ENCODE measurements around the gene UQCR10.
A peak's percentile ranks its signal among the peaks of the same experiment; 100 is the strongest.
"Not testable (repeated sequence)": the region's sequence is repeated elsewhere in the genome, so short reads cannot be mapped to it uniquely, and the experiment has no call there.

UQCR10 gene

GRCh38 chr22:29737251-29738117 is 29.7 kb upstream of the UQCR10 start:
- no peak for DNase-seq

- no peak for DNase-seq
Observed at GRCh38 chr22:29738118-29738815, 28.9 kb upstream of the UQCR10 start.

GRCh38 chr22:29739346-29739875 is 27.8 kb upstream of the UQCR10 start:
- DNase-seq, result no peak

- DNase-seq, result no peak
Observed at GRCh38 chr22:29740216-29740615, 27.0 kb upstream of the UQCR10 start.

- DNase-seq, result no peak
Observed at GRCh38 chr22:29741926-29742325, 25.2 kb upstream of the UQCR10 start.

- no peak for DNase-seq
Observed at GRCh38 chr22:29742326-29742725, 24.8 kb upstream of the UQCR10 start.

GRCh38 chr22:29744902-29745301 is 22.3 kb upstream of the UQCR10 start:
- no peak for DNase-seq

GRCh38 chr22:29747832-29748231 is 19.3 kb upstream of the UQCR10 start:
- no peak for DNase-seq

GRCh38 chr22:29748248-29748893 is 18.8 kb upstream of the UQCR10 start:
- no peak for DNase-seq

GRCh38 chr22:29750029-29750428 is 17.1 kb upstream of the UQCR10 start:
- no peak for DNase-seq

GRCh38 chr22:29750559-29751538 is 16.3 kb upstream of the UQCR10 start:
- DNase-seq, result peak; percentile 14

- no peak for DNase-seq
Observed at GRCh38 chr22:29751669-29752068, 15.5 kb upstream of the UQCR10 start.

GRCh38 chr22:29753808-29754657 is 13.1 kb upstream of the UQCR10 start:
- DNase-seq, result no peak

GRCh38 chr22:29754658-29755395 is 12.3 kb upstream of the UQCR10 start:
- DNase-seq, result not testable (repeated sequence)

- DNase-seq, result no peak
Observed at GRCh38 chr22:29755889-29756288, 11.3 kb upstream of the UQCR10 start.

GRCh38 chr22:29756341-29756740 is 10.8 kb upstream of the UQCR10 start:
- DNase-seq, result no peak

GRCh38 chr22:29757096-29757495 is 10.1 kb upstream of the UQCR10 start:
- no peak for DNase-seq

- DNase-seq, result no peak
Observed at GRCh38 chr22:29758068-29758622, 9.0 kb upstream of the UQCR10 start.

GRCh38 chr22:29758959-29759358 is 8.2 kb upstream of the UQCR10 start:
- DNase-seq, result no peak

- DNase-seq, result no peak
Observed at GRCh38 chr22:29762263-29762662, 4.9 kb upstream of the UQCR10 start.
